ENCODE results near the gene SSX2IP.

SSX2IP gene

GRCh38 chr1:84719543-84720217, 29.4 kb upstream of the SSX2IP start:
- TF ChIP-seq, protein P1, sequence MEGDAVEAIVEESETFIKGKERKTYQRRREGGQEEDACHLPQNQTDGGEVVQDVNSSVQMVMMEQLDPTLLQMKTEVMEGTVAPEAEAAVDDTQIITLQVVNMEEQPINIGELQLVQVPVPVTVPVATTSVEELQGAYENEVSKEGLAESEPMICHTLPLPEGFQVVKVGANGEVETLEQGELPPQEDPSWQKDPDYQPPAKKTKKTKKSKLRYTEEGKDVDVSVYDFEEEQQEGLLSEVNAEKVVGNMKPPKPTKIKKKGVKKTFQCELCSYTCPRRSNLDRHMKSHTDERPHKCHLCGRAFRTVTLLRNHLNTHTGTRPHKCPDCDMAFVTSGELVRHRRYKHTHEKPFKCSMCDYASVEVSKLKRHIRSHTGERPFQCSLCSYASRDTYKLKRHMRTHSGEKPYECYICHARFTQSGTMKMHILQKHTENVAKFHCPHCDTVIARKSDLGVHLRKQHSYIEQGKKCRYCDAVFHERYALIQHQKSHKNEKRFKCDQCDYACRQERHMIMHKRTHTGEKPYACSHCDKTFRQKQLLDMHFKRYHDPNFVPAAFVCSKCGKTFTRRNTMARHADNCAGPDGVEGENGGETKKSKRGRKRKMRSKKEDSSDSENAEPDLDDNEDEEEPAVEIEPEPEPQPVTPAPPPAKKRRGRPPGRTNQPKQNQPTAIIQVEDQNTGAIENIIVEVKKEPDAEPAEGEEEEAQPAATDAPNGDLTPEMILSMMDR (conservative IDR thresholded peaks at IDR 0.05): no peak
- no peak overlapping the region for H3K27ac ChIP-seq

DNA sequence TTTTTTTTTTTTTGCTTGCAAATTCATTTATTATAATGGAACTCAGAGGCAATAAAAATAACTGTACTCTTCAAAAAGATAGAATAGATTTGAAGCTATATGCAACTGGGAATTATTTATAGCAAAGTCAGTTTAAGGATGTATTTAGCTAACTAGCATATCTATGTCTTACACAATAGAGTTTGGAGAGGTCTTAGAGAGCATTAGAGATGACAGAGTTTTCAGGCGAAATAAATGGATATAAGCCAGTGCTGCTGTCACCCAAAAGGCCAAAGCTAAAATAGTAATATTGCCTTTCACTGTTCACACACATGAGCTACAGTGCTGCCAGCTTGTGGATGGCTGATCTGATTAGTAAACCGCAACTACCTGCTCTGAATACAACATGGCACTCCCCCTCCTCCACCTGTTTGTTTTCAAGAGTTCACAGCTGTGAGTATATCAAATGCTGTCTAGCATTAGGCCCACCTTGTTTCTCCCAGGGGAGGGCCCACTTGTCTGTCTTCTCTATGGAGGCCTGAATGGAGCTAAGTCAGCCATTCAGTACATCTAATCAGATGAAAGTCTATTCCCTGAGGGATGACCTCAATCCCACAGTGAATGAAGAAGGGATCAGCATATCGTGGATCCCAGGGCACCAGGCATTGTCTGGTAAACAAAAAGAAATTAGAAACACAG, 25.2 kb upstream of the SSX2IP start:
- H3K27ac ChIP-seq: no peak overlapping the region
- TF ChIP-seq, protein P1 (conservative IDR thresholded peaks at IDR 0.05): no peak

GRCh38 chr1:84712276-84712874, 22.1 kb upstream of the SSX2IP start:
- TF ChIP-seq, protein P1 (conservative IDR thresholded peaks at IDR 0.05): no peak
- H3K27ac ChIP-seq: no peak overlapping the region

DNA sequence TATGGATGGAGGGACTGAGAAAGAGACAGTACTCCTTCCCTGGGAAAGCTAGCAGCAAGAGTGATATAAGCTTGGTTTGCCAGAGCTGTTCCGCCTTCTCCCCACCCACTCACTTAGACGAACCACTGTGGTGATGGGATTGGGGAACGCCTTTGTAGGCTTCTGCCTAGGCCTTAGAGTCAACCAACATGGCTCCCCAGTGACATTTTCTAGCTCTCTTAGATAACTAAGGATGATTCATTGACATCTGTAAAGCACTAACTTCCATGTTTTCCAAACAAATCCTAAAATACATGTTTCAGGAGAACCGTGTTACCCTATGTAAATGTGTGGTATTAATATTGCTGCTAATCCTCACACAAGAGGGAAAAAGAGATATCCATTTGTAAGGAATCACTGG, 21.6 kb upstream of the SSX2IP start:
- H3K27ac ChIP-seq: no peak overlapping the region
- TF ChIP-seq, protein P1 (conservative IDR thresholded peaks at IDR 0.05): no peak

DNA sequence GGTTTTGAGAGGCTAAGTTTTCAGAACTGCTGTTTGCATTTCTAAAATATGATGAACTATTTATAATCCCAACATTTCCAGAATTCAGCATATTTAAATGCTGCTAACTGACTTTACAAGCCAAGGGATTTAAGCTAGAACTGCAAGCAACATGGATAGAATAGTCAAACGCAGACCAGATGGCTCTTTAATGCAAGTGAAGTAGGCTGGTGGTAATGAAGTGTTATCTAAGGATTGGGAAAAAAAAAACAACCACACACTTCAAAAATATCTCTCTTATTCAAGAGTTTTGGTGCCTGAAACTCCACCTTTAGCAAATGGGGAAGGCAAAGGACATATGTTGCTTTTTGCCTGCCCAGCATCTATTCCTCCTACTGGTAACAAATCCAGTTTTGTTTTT, 20.9 kb upstream of the SSX2IP start:
- TF ChIP-seq, protein P1 (conservative IDR thresholded peaks at IDR 0.05): no peak
- no peak overlapping the region for H3K27ac ChIP-seq

DNA sequence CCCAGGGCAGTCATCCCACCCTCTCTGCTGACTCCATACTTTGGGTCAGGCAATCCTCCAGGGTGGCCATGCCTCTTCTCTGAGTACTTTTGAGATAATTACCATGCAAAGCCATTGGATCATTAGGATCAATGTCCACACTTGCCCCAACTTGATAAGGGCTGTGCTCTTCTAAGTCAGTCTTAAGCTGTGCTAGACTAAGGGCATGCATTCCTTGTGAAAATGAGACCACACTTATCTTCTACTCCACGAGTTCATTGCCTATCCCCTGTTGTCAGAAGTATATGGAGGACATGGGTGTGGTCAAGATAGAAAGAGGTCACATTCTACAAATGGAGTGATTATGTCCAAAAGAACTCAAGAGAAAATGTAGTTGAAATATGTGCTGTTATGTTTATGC, 18.9 kb upstream of the SSX2IP start:
- TF ChIP-seq, protein P1 (conservative IDR thresholded peaks at IDR 0.05): no peak
- no peak overlapping the region for H3K27ac ChIP-seq

- TF ChIP-seq, protein P1 (conservative IDR thresholded peaks at IDR 0.05): no peak
- H3K27ac ChIP-seq: no peak overlapping the region
Measured at GRCh38 chr1:84708031-84708430, 17.8 kb upstream of the SSX2IP start.

Measured in VCaP (cell line).